K562 (cell line): ENCODE data around the gene NF1. TPM values are rescaled to one million over a fixed set of nuclear protein-coding genes. Genes with fewer than 3 reads are reported as not detected.
A peak's percentile ranks its signal among the peaks of the same experiment; 100 is the strongest.

Experiments
- BHLHE40 ChIP-seq: IDR thresholded peaks from 2 replicates; pipeline ENCODE4 v1.6.1; 2011; ENCODE audit warnings: low read length, improper control_type of control experiment
- CREM ChIP-seq: IDR thresholded peaks from 2 replicates; pipeline ENCODE4 v1.6.1; 2014; ENCODE audit warnings: antibody characterized with exemption, low read depth
- EP400 ChIP-seq: fragments of 450-650 bp; IDR thresholded peaks from 2 replicates; pipeline ENCODE4 v1.6.1; 2017; ENCODE audit warnings: antibody characterized with exemption, mild to moderate bottlenecking, moderate library complexity
- FOS ChIP-seq: IDR thresholded peaks from 3 replicates; pipeline ENCODE4 v1.6.1; 2011; ENCODE audit not compliant: insufficient read length; ENCODE audit errors: extremely low read depth
- GTF2E2 ChIP-seq: fragments of 200-800 bp; sonication (Bioruptor generic); IDR thresholded peaks from 2 replicates; pipeline ENCODE4 v1.6.1; 2016; ENCODE audit warnings: missing genetic modification characterization, missing compliant biosample characterization
- MLX ChIP-seq, 2 experiments: fragments of 450-650 bp in 1 of 2; sonication (generic) in 1 of 2; formaldehyde crosslinking; conservative IDR thresholded peaks; 2 replicates each; pipeline versions ENCODE4 v1.4.0 to v1.8.1; 2020 to 2022; ENCODE audit warnings: mild to moderate bottlenecking in 1 of 2, missing genetic modification reagents in 1 of 2
- MNT ChIP-seq, 2 experiments: fragments of 450-650 bp; conservative IDR thresholded peaks; 2 replicates each; pipeline ENCODE4 v1.6.1; 2017; ENCODE audit warnings: mild to moderate bottlenecking in 2 of 2, moderate library complexity in 2 of 2
- RREB1 ChIP-seq: fragments of 250-450 bp; sonication (Bioruptor Pico); IDR thresholded peaks from 2 replicates; pipeline ENCODE4 v1.4.0; 2020
- SAP30 ChIP-seq: fragments of 200-600 bp; sonication (generic); IDR thresholded peaks from 2 replicates; pipeline ENCODE4 v1.6.1; 2012; ENCODE audit warnings: borderline replicate concordance, low read depth, mild to moderate bottlenecking, moderate library complexity, low read length, control low read depth, inconsistent platforms; ENCODE audit not compliant: insufficient read depth, poor library complexity, severe bottlenecking
- SIN3A ChIP-seq, 2 experiments: fragments of 150-350 bp in 1 of 2; IDR thresholded peaks; 2 replicates each; pipeline ENCODE4 v1.6.1; 2011 to 2016; ENCODE audit warnings: borderline replicate concordance in 2 of 2, low read depth in 2 of 2, low read length in 2 of 2, mild to moderate bottlenecking in 2 of 2, moderate library complexity in 2 of 2; ENCODE audit not compliant: control insufficient read depth in 1 of 2
- ZNF23 ChIP-seq: fragments of 250-450 bp; sonication (Bioruptor Pico); IDR thresholded peaks from 2 replicates; pipeline ENCODE4 v1.4.0; 2020; ENCODE audit warnings: mild to moderate bottlenecking
- ZZZ3 ChIP-seq: fragments of 450-650 bp; IDR thresholded peaks from 2 replicates; pipeline ENCODE4 v1.6.1; 2016; ENCODE audit warnings: antibody characterized with exemption, mild to moderate bottlenecking, moderate library complexity
- polyA plus RNA-seq, 8 experiments: library from polyadenylated mRNA; depleted of rRNA in 4 of 8; stranded (reverse) in 5 of 8; unstranded in 3 of 8; fragments of >200 nt; fragmentation: Nextera tagmentation in 2 of 8; fragmentation: Illumina TruSeq in 1 of 8; extraction: Ambion mirVana in 2 of 8; extraction: Trizol in 1 of 8; gene quantifications; 2 replicates each; pipeline versions ENCODE4 v1.2.1 to v1.2.3, GENCODE V29; 2011 to 2014; ENCODE audit warnings: inconsistent platforms in 1 of 8, missing spikeins in 1 of 8
- total RNA-seq, 7 experiments: library from RNA; depleted of rRNA in 6 of 7; stranded (reverse); fragments of >200 nt in 6 of 7; fragmentation: Illumina TruSeq in 2 of 7; extraction: Trizol in 2 of 7; gene quantifications; 2 replicates each; pipeline versions ENCODE4 v1.2.1 to v1.2.3, GENCODE V29; 2011 to 2021; ENCODE audit warnings: low replicate concordance in 1 of 7

The NF1 gene
- total and polyA plus RNA-seq, 9 of the 15 experiments (the other 6 are each of a cell fraction or from before 2014, with no cell fraction given): 3.4 to 41.9 (median 24.3) TPM

GRCh38 chr17:31095236-31096105 is 694 bp downstream of the NF1 start (continued):
- no peak for TF ChIP-seq ZZZ3
- TF ChIP-seq MLX (CRISPR knock-in tag; conservative IDR thresholded peaks at IDR 0.05): no peak
- 0 out of 4 replicates have a peak, but pooled peaks of 1 of the 2 experiments have one; percentile 23 for TF ChIP-seq MNT (conservative IDR thresholded peaks at IDR 0.05)
- no peak for TF ChIP-seq FOS
- peak; percentile 47; the same call in 1 of the 2 replicates for TF ChIP-seq GTF2E2 (tag)
- TF ChIP-seq SAP30: no peak
- TF ChIP-seq EP400: peak; percentile 23; the same call in 1 of the 2 replicates
- peak in 1 of 2 experiments; percentile 76; a peak in 1 of 4 replicates for TF ChIP-seq SIN3A (IDR thresholded peaks at IDR 0.05; ENCODE audit: borderline replicate concordance in 2 of 2, control insufficient read depth in 1 of 2, low read depth in 2 of 2, low read length in 2 of 2)
- no peak for TF ChIP-seq BHLHE40
- no peak for TF ChIP-seq RREB1 (CRISPR knock-in tag)
- no peak for TF ChIP-seq ZNF23 (CRISPR knock-in tag)
- TF ChIP-seq CREM: 0 out of 2 replicates have a peak, but pooled peaks have one; percentile 3
